A549 (cell line): Measurements from ENCODE around the gene DFFB. TPM values are rescaled to one million over a fixed set of nuclear protein-coding genes. Genes with fewer than 3 reads are reported as not detected.

Source experiments
- ATAC-seq, 2 experiments: fragments of 200-7000 bp in 1 of 2; fragments of >200 bp in 1 of 2; cut with Nextera tagmentation in 1 of 2; cut with Tn5 transposase in 1 of 2; 3 replicates each; pipeline versions ENCODE4 v1.8.0 to v1.9.1; 2018 to 2020; ENCODE audit warnings: mild to moderate bottlenecking in 1 of 2, moderate library complexity in 1 of 2
- CTCF ChIA-PET: fragments of 300-600 bp; sonication (Branson Sonifier 250); formaldehyde crosslinking; extraction: SDS; loops from one replicate; lab custom pipeline; 2021; ENCODE audit warnings: antibody characterized with exemption, inconsistent platforms; lab: Yijun Ruan, JAX
- POLR2A ChIA-PET: fragments of 350-600 bp; formaldehyde crosslinking; extraction: SDS; loops from one replicate; lab custom pipeline; 2021; ENCODE audit warnings: antibody characterized with exemption, inconsistent platforms; lab: Yijun Ruan, JAX
- DNase-seq, 2 experiments: peaks; one replicate each; pipeline versions ENCODE4 v3.0.0 to v3.0.0-alpha.2; 2011 to 2016; ENCODE audit warnings: low read depth in 1 of 2, low spot score in 1 of 2
- FAIRE-seq: peaks from 2 replicates; lab custom pipeline; 2011; peaks lifted over from hg19 to GRCh38; lab: Jason Lieb, UNC
- H3K27ac ChIP-seq, 2 experiments: fragments of >200 bp; sonication (Bioruptor Twin); formaldehyde crosslinking; 3 replicates each; pipeline ENCODE4 v1.5.1; 2016 to 2017
- H3K4me1 ChIP-seq: fragments of >200 bp; sonication (Bioruptor Twin); formaldehyde crosslinking; 3 replicates; pipeline ENCODE4 v1.6.1; 2016
- H3K4me2 ChIP-seq: fragments of >200 bp; sonication (Bioruptor Twin); formaldehyde crosslinking; 3 replicates; pipeline ENCODE4 v1.6.1; 2016
- H3K4me3 ChIP-seq: fragments of >200 bp; sonication (Bioruptor Twin); formaldehyde crosslinking; 3 replicates; pipeline ENCODE4 v1.5.1; 2016
- H3K9me3 ChIP-seq: fragments of >200 bp; sonication (Bioruptor Twin); formaldehyde crosslinking; 3 replicates; pipeline ENCODE4 v1.6.1; 2016
- CHD2 ChIP-seq: fragments of 150-350 bp; IDR thresholded peaks from 2 replicates; pipeline ENCODE4 v1.6.1; 2014; ENCODE audit warnings: low read length; ENCODE audit not compliant: partially characterized antibody
- EHF ChIP-seq: fragments of 250-450 bp; sonication (Bioruptor Pico); IDR thresholded peaks from 2 replicates; pipeline ENCODE4 v1.5.0; 2020; ENCODE audit warnings: mild to moderate bottlenecking
- EHMT2 ChIP-seq: fragments of 200-600 bp; sonication (generic); IDR thresholded peaks from 2 replicates; pipeline ENCODE4 v1.6.1; 2016; ENCODE audit warnings: antibody characterized with exemption, low read depth, mild to moderate bottlenecking, moderate library complexity
- FOXS1 ChIP-seq: fragments of 250-450 bp; sonication (Bioruptor Pico); IDR thresholded peaks from 2 replicates; pipeline ENCODE4 v1.5.0; 2020; ENCODE audit warnings: mild to moderate bottlenecking, moderate library complexity
- HOXA7 ChIP-seq: fragments of 250-450 bp; sonication (Bioruptor Pico); IDR thresholded peaks from 2 replicates; pipeline ENCODE4 v1.5.0; 2020; ENCODE audit warnings: mild to moderate bottlenecking, moderate library complexity
- HOXB13 ChIP-seq: fragments of 250-450 bp; sonication (Bioruptor Pico); IDR thresholded peaks from 2 replicates; pipeline ENCODE4 v1.5.0; 2020; ENCODE audit warnings: low read depth, mild to moderate bottlenecking, moderate library complexity
- KDM1A ChIP-seq: fragments of 200-600 bp; sonication (generic); IDR thresholded peaks from 2 replicates; pipeline ENCODE4 v1.6.1; 2016; ENCODE audit warnings: low read depth, mild to moderate bottlenecking
- MAZ ChIP-seq: fragments of 150-350 bp; IDR thresholded peaks from 2 replicates; pipeline ENCODE4 v1.6.1; 2014; ENCODE audit warnings: antibody characterized with exemption, low read depth, low read length, borderline replicate concordance
- NFE2L2 ChIP-seq: fragments of 150-350 bp; conservative IDR thresholded peaks from 2 replicates; pipeline ENCODE4 v1.6.1; 2014; ENCODE audit warnings: low read length
- NR3C1 ChIP-seq: fragments of >200 bp; sonication (Bioruptor Twin); formaldehyde crosslinking; IDR thresholded peaks from 3 replicates; pipeline ENCODE4 v1.6.1; 2017
- POLR2AphosphoS2 ChIP-seq: conservative IDR thresholded peaks from 2 replicates; pipeline ENCODE4 v1.6.1; 2012; ENCODE audit warnings: low read length, improper control_type of control experiment, inconsistent platforms
- RCOR1 ChIP-seq: fragments of 150-350 bp; IDR thresholded peaks from 2 replicates; pipeline ENCODE4 v1.6.1; 2014; ENCODE audit warnings: antibody characterized with exemption, low read length, low read depth
- RFX5 ChIP-seq: fragments of 450-650 bp; IDR thresholded peaks from 2 replicates; pipeline ENCODE4 v1.7.1; 2014; ENCODE audit warnings: antibody characterized with exemption, mild to moderate bottlenecking, moderate library complexity
- SMC3 ChIP-seq: fragments of >200 bp; sonication (Bioruptor Twin); formaldehyde crosslinking; IDR thresholded peaks from 3 replicates; pipeline ENCODE4 v1.6.1; 2018; ENCODE audit warnings: inconsistent platforms
- TFCP2L1 ChIP-seq: fragments of 250-450 bp; sonication (Bioruptor Pico); IDR thresholded peaks from 2 replicates; pipeline ENCODE4 v1.5.0; 2021; ENCODE audit warnings: mild to moderate bottlenecking
- TP53 ChIP-seq: fragments of 250-450 bp; sonication (Bioruptor Pico); IDR thresholded peaks from 2 replicates; pipeline ENCODE4 v1.5.0; 2021; ENCODE audit warnings: mild to moderate bottlenecking, moderate library complexity
- ZC3H11A ChIP-seq: fragments of 450-650 bp; IDR thresholded peaks from 2 replicates; pipeline ENCODE4 v1.6.1; 2014; ENCODE audit warnings: antibody characterized with exemption, mild to moderate bottlenecking
- ZFP36 ChIP-seq: fragments of 450-650 bp; IDR thresholded peaks from 2 replicates; pipeline ENCODE4 v1.6.1; 2014; ENCODE audit warnings: borderline replicate concordance; ENCODE audit not compliant: partially characterized antibody
- WGBS: methylation state at CpG from one replicate; pipeline ENCODE4 v1.1.6; 2017; ENCODE audit errors: missing lambda C conversion rate; 5-methylcytosine and 5-hydroxymethylcytosine counted together
- polyA plus RNA-seq, 4 experiments: library from polyadenylated mRNA; depleted of rRNA in 3 of 4; stranded (reverse); fragments of >200 nt; fragmentation: RNase III in 1 of 4; extraction: RNeasy Plus Mini Kit Qiagen cat#74134 plus additional on column Dnase treatment in 1 of 4; gene quantifications; 2 replicates in 3 of 4; 3 replicates in 1 of 4; pipeline ENCODE4 v1.2.3, GENCODE V29; 2011 to 2017
- TF ChIP-seq, protein P1 (sequence below): fragments of >200 bp; sonication (Bioruptor Twin); formaldehyde crosslinking; IDR thresholded peaks from 3 replicates; pipeline ENCODE4 v1.6.1; 2016
- TF ChIP-seq, protein P2 (sequence below): fragments of 450-650 bp; IDR thresholded peaks from 2 replicates; pipeline ENCODE4 v1.6.1; 2014; ENCODE audit warnings: antibody characterized with exemption
- TF ChIP-seq, protein P3 (sequence below): fragments of 150-350 bp; IDR thresholded peaks from 2 replicates; pipeline ENCODE4 v1.6.1; 2014; ENCODE audit warnings: low read depth, mild to moderate bottlenecking, low read length
- TF ChIP-seq, protein P4 (sequence below): fragments of >200 bp; sonication (Bioruptor Twin); formaldehyde crosslinking; IDR thresholded peaks from 2 replicates; pipeline ENCODE4 v1.6.1; 2016
- TF ChIP-seq, protein P5 (sequence below): IDR thresholded peaks from 2 replicates; pipeline ENCODE4 v1.6.1; 2012
- TF ChIP-seq, protein P6 (sequence below): IDR thresholded peaks from 2 replicates; pipeline ENCODE4 v1.6.1; 2012; ENCODE audit warnings: low read depth, borderline replicate concordance

The DFFB gene
- polyA plus RNA-seq, 2 of the 4 experiments (the other 2 are of a cell fraction), result 2.5 to 3.7 TPM

DNA sequence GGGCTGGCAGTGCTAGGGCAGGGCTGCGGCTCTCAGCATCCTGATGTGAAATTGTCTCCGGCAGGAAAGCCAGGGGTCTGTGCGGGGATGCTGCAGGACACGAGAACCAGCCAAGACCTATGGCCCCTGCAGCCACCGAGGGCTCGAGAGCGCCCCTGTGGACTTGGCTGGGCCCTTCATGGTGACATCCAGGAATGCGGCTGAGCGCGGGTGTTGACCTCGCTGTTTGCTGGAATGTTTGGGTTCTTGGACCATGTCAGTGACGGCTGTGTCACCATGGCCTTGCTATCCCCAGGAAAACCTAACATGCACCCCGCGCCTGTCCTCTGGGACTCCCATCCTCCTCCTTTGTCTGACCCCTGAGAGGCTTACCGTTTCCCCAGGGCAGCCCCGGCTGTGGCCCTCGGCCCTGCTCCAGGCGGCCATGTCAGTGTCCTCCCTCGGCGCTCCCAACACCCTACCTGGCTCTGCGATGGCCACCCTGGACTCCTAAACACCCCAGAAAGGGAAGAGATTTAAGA is 57.1 kb downstream of the DFFB start (continued):
- TF ChIP-seq, protein P1, sequence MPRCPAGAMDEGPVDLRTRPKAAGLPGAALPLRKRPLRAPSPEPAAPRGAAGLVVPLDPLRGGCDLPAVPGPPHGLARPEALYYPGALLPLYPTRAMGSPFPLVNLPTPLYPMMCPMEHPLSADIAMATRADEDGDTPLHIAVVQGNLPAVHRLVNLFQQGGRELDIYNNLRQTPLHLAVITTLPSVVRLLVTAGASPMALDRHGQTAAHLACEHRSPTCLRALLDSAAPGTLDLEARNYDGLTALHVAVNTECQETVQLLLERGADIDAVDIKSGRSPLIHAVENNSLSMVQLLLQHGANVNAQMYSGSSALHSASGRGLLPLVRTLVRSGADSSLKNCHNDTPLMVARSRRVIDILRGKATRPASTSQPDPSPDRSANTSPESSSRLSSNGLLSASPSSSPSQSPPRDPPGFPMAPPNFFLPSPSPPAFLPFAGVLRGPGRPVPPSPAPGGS, result no peak
- TF ChIP-seq, protein P2, sequence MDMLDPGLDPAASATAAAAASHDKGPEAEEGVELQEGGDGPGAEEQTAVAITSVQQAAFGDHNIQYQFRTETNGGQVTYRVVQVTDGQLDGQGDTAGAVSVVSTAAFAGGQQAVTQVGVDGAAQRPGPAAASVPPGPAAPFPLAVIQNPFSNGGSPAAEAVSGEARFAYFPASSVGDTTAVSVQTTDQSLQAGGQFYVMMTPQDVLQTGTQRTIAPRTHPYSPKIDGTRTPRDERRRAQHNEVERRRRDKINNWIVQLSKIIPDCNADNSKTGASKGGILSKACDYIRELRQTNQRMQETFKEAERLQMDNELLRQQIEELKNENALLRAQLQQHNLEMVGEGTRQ, result no peak

DNA sequence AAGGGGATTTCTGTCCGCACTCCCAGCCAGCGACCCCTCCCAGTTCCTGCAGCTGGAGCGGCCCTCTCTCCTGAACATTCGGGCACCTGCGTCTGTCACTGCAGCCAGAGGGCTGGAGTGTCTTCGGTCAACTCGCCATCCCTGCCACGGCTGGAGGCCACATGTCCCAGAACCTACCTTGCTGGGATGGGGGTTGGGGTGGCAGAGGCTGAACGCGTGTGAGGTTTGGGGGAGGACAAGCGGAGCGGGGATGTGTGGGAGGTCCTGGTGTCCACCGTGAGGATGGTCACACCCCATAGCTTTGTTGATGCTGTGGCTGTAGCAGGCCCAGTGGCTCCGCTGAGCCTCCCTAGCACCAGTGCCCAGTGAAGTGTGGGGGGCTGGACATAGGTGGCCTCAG is 57.6 kb downstream of the DFFB start:
- Histone ChIP-seq H3K4me1 (peaks cover 5% of the 10 kb centered on the region; the same call in 1 of the 3 replicates), H3K27ac (no peak overlapping the region), H3K4me3 (no peak overlapping the region), H3K9me3 (no peaks in the 10 kb centered on the region), H3K4me2 (no peak overlapping the region)
- no peak for ATAC-seq
- ChIA-PET POLR2A (no interaction called here), CTCF (no interaction called here)
- no peak for DNase-seq
- WGBS, result 73% methylated on average over 7 of the region's 14 CpGs
- no peak for FAIRE-seq
- TF ChIP-seq SMC3 (no peak), CHD2 (no peak), TFCP2L1 (no peak), HOXB13 (no peak), RCOR1 (no peak), POLR2AphosphoS2 (no peak), KDM1A (no peak), EHF (no peak), HOXA7 (CRISPR knock-in tag) (no peak), NFE2L2 (no peak), TP53 (CRISPR knock-in tag) (no peak)
- TF ChIP-seq, protein P3, sequence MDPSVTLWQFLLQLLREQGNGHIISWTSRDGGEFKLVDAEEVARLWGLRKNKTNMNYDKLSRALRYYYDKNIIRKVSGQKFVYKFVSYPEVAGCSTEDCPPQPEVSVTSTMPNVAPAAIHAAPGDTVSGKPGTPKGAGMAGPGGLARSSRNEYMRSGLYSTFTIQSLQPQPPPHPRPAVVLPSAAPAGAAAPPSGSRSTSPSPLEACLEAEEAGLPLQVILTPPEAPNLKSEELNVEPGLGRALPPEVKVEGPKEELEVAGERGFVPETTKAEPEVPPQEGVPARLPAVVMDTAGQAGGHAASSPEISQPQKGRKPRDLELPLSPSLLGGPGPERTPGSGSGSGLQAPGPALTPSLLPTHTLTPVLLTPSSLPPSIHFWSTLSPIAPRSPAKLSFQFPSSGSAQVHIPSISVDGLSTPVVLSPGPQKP, result no peak
- TF ChIP-seq, protein P4, sequence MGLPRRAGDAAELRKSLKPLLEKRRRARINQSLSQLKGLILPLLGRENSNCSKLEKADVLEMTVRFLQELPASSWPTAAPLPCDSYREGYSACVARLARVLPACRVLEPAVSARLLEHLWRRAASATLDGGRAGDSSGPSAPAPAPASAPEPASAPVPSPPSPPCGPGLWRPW, result no peak

DNA sequence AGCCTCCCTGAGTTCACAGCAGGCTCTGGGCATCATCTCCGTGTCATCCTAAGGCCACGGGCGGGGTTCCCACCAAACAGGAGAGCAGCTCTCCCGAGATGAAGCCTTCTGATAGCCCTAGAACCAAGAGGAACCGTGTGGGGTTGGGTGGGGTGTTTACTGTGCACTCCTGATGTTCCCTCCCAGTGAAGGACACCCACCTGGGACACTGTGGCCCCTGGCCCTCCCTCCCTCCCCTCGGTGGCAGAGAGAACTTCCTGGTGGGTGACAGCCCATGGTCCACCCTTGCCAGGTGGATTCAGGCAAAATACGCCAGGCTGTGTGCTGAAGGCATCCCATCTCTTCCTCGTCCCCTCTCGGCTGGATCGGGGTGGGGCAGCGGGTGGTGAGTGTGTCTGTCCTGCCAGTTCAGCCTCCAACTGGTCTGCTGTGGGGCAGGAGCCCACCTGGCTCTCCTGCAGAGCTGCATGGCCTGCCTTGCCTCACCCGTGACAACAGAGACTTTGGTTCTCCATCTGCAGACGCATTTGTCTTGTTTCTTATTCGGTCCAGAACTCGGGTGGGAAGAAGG is 58.4 kb downstream of the DFFB start:
- 32% methylated on average over 8 of the region's 15 CpGs for WGBS
- FAIRE-seq (no peak), DNase-seq (no peak), ATAC-seq (no peak)
- ChIA-PET POLR2A (no interaction called here), CTCF (no interaction called here)
- TF ChIP-seq KDM1A (no peak), EHMT2 (no peak), TP53 (CRISPR knock-in tag) (no peak), FOXS1 (CRISPR knock-in tag) (no peak), RFX5 (no peak), RCOR1 (no peak), ZC3H11A (no peak), NR3C1 (no peak), TFCP2L1 (no peak), MAZ (no peak), ZFP36 (no peak), CHD2 (no peak)
- TF ChIP-seq, protein P5, sequence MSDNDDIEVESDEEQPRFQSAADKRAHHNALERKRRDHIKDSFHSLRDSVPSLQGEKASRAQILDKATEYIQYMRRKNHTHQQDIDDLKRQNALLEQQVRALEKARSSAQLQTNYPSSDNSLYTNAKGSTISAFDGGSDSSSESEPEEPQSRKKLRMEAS, result no peak
- TF ChIP-seq, protein P6, sequence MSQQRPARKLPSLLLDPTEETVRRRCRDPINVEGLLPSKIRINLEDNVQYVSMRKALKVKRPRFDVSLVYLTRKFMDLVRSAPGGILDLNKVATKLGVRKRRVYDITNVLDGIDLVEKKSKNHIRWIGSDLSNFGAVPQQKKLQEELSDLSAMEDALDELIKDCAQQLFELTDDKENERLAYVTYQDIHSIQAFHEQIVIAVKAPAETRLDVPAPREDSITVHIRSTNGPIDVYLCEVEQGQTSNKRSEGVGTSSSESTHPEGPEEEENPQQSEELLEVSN, result no peak
- TF ChIP-seq, protein P1, result no peak
- Histone ChIP-seq H3K9me3 (no peaks in the 10 kb centered on the region), H3K4me1 (peaks cover 5% of the 10 kb centered on the region; the same call in 1 of the 3 replicates), H3K4me3 (no peak overlapping the region), H3K4me2 (no peak overlapping the region), H3K27ac (no peak overlapping the region)
